Stomach (tissue), 9 donors: ENCODE measurements around the gene SETD1B. TPM values are rescaled to one million over a fixed set of nuclear protein-coding genes. Genes with fewer than 3 reads are reported as not detected.

Source experiments
- DNase-seq, 2 donors: peaks; one replicate each; pipeline versions ENCODE4 v3.0.0 to v3.0.0-alpha.2; 2013 to 2019
- H3K27ac ChIP-seq, 5 donors: fragments of 200-600 bp in 4 of 5; sonication (generic) in 4 of 5; one replicate each; pipeline ENCODE4 v1.5.1; 2013 to 2019; ENCODE audit warnings: mild to moderate bottlenecking in 1 of 5, moderate library complexity in 1 of 5
- H3K27me3 ChIP-seq, 3 donors: fragments of 200-600 bp; sonication (generic); one replicate each; pipeline ENCODE4 v1.5.1; 2017 to 2019; ENCODE audit warnings: mixed run types in 1 of 3
- H3K36me3 ChIP-seq, 4 donors: fragments of 200-600 bp; sonication (generic); 1 replicate in 3 of 4; 2 replicates in 1 of 4; pipeline ENCODE4 v1.5.1; 2016 to 2019
- H3K4me1 ChIP-seq, 4 donors: fragments of 200-600 bp; sonication (generic); one replicate each; pipeline ENCODE4 v1.5.1; 2016 to 2019
- H3K4me3 ChIP-seq, 4 donors: fragments of 200-600 bp; sonication (generic) in 3 of 4; one replicate each; pipeline ENCODE4 v1.5.1; 2016 to 2019; ENCODE audit warnings: mild to moderate bottlenecking in 1 of 4
- H3K9me3 ChIP-seq, 4 donors: fragments of 200-600 bp; sonication (generic); one replicate each; pipeline ENCODE4 v1.5.1; 2016 to 2019
- CTCF ChIP-seq, 7 experiments: fragments of 450-650 bp in 4 of 7; fragments of 200-600 bp in 3 of 7; sonication (generic) in 3 of 7; IDR thresholded peaks; one replicate each; pipeline ENCODE4 v1.5.1; 2016 to 2019; ENCODE audit warnings: antibody characterized with exemption in 7 of 7, control low read depth in 2 of 7, mild to moderate bottlenecking in 1 of 7
- EP300 ChIP-seq: sonication (generic); formaldehyde crosslinking; IDR thresholded peaks from one replicate; pipeline ENCODE4 v1.6.1; 2017; ENCODE audit warnings: antibody characterized with exemption
- POLR2A ChIP-seq, 4 donors: fragments of 450-650 bp; IDR thresholded peaks; one replicate each; pipeline ENCODE4 v1.6.1; 2016; ENCODE audit warnings: antibody characterized with exemption in 4 of 4, control low read depth in 2 of 4, mild to moderate bottlenecking in 1 of 4, moderate library complexity in 1 of 4
- POLR2AphosphoS5 ChIP-seq, 3 donors: sonication (generic); formaldehyde crosslinking; IDR thresholded peaks; one replicate each; pipeline ENCODE4 v1.6.1; 2016; ENCODE audit warnings: antibody characterized with exemption in 3 of 3
- WGBS, 5 donors: extraction: QIAGEN DNeasy Blood & Tissue Kit in 3 of 5; methylation state at CpG; one replicate each; pipeline versions ENCODE4 v1.1.5 to v1.1.7; 2013 to 2018; 5-methylcytosine and 5-hydroxymethylcytosine counted together
- intact Hi-C: fragments of 100-400 bp; cut with DNase I; formaldehyde crosslinking; loops from one replicate; pipeline ENCODE4 v1.15.1; 2023; ENCODE audit warnings: low total_unique reads
- polyA plus RNA-seq, 3 donors: library from polyadenylated mRNA; stranded (reverse); fragments of 200-250 nt; gene quantifications; one replicate each; pipeline ENCODE4 v1.2.3, GENCODE V29; 2013
- total RNA-seq, 5 donors: library from RNA; depleted of rRNA; stranded (reverse); fragments of >200 nt; gene quantifications; one replicate each; pipeline versions ENCODE4 v1.1.0 to v1.2.3, GENCODE V29; 2014 to 2016
- donor health status: healthy with polysubstance abuse.
- donor health status: Bipolar disorder and iron deficiency.
- donor health status: healthy.

Gene SETD1B
- total and polyA plus RNA-seq, 8 donors, result 3.2 to 27.5 (median 8.2) TPM

- Histone ChIP-seq H3K36me3 (peaks cover 10 to 26% (median 12%) of the 10 kb centered on the region in 4 donors), H3K27ac (peak overlapping the region; percentile 99 to 100 (median 100)), H3K27me3 (no peaks in the 10 kb centered on the region), H3K9me3 (no peaks in the 10 kb centered on the region), H3K4me3 (peak overlapping the region; percentile 22 to 87 (median 48)), H3K4me1 (peaks cover 71 to 84% (median 76%) of the 10 kb centered on the region in 4 donors)
- TF ChIP-seq POLR2A (IDR thresholded peaks at IDR 0.05), result no peak
- no peak for TF ChIP-seq EP300
- peak in 2 of 7 experiments; percentile 59 to 62 for TF ChIP-seq CTCF (IDR thresholded peaks at IDR 0.05)
- peak; percentile 76 to 95 (median 89) for TF ChIP-seq POLR2AphosphoS5 (IDR thresholded peaks at IDR 0.05)
- 12 to 31% (median 18%) methylated on average over 31 to 39 of the region's 39 CpGs for WGBS, 5 donors
- intact Hi-C loops, result no loop called here
- DNase-seq, result peak; percentile 95 to 98
These were observed 6.7 kb upstream of the SETD1B start for GRCh38 chr12:121796855-121797751.

- intact Hi-C loops, result no loop called here
- no peak for TF ChIP-seq POLR2AphosphoS5 (IDR thresholded peaks at IDR 0.05)
- no peak for TF ChIP-seq CTCF (IDR thresholded peaks at IDR 0.05)
- TF ChIP-seq POLR2A (IDR thresholded peaks at IDR 0.05), result no peak
- TF ChIP-seq EP300, result no peak
- WGBS, 5 donors, result 22 to 29% (median 26%) methylated on average over 12 to 19 of the region's 19 CpGs
- H3K27ac ChIP-seq, result peak overlapping the region; percentile 99 to 100 (median 100)
- peak; percentile 76 to 86 for DNase-seq
- no peaks in the 10 kb centered on the region for H3K27me3 ChIP-seq
- peaks cover 10 to 26% (median 12%) of the 10 kb centered on the region in 4 donors for H3K36me3 ChIP-seq
- peak overlapping the region; percentile 72 to 87 (median 80) for H3K4me3 ChIP-seq
- H3K9me3 ChIP-seq, result no peaks in the 10 kb centered on the region
- peaks cover 61 to 81% (median 67%) of the 10 kb centered on the region in 4 donors for H3K4me1 ChIP-seq
These were observed 5.6 kb upstream of the SETD1B start for GRCh38 chr12:121797937-121798786.

- Histone ChIP-seq H3K27ac (peak overlapping the region; percentile 99 to 100 (median 100)), H3K9me3 (no peaks in the 10 kb centered on the region), H3K36me3 (peaks cover 10 to 26% (median 12%) of the 10 kb centered on the region in 4 donors), H3K4me1 (peaks cover 57 to 75% (median 63%) of the 10 kb centered on the region in 4 donors), H3K4me3 (peak overlapping the region; percentile 72 to 87 (median 80)), H3K27me3 (no peaks in the 10 kb centered on the region)
- intact Hi-C loops, result no loop called here
- no peak for DNase-seq
- 34 to 47% (median 40%) methylated on average over 9 to 10 of the region's 10 CpGs for WGBS, 5 donors
- TF ChIP-seq CTCF (IDR thresholded peaks at IDR 0.05) (no peak), POLR2A (IDR thresholded peaks at IDR 0.05) (no peak), POLR2AphosphoS5 (IDR thresholded peaks at IDR 0.05) (no peak), EP300 (no peak)
These were observed 5.0 kb upstream of the SETD1B start for GRCh38 chr12:121798787-121799155.
